K562 (cell line): Measurements from ENCODE around the gene BSPRY. TPM values are rescaled to one million over a fixed set of nuclear protein-coding genes. Genes with fewer than 3 reads are reported as not detected.

Experiments used
- CHD2 ChIP-seq: IDR thresholded peaks from 2 replicates; pipeline ENCODE4 v1.6.1; 2011; ENCODE audit warnings: low read depth, low read length
- COPS2 ChIP-seq: fragments of 450-650 bp; conservative IDR thresholded peaks from 2 replicates; pipeline ENCODE4 v1.6.1; 2016; ENCODE audit warnings: mild to moderate bottlenecking, moderate library complexity
- FOXJ2 ChIP-seq: fragments of 200-800 bp; sonication (Bioruptor generic); IDR thresholded peaks from 2 replicates; pipeline ENCODE4 v1.6.1; 2016; ENCODE audit warnings: missing genetic modification characterization, missing compliant biosample characterization
- FOXO4 ChIP-seq: fragments of 450-650 bp; formaldehyde crosslinking; IDR thresholded peaks from 2 replicates; pipeline ENCODE4 v1.4.0; 2020; ENCODE audit warnings: mild to moderate bottlenecking, moderate library complexity
- FUS ChIP-seq: fragments of 200-400 bp; formaldehyde crosslinking; optimal IDR thresholded peaks from 2 replicates; pipeline ENCODE3; 2017; ENCODE audit warnings: low read depth, low read length
- HMGN3 ChIP-seq: IDR thresholded peaks from 2 replicates; pipeline ENCODE4 v1.6.1; 2011; ENCODE audit warnings: borderline replicate concordance, low read depth, mild to moderate bottlenecking, mixed read lengths, low read length; ENCODE audit not compliant: insufficient read length; ENCODE audit errors: extremely low read depth
- NCOA1 ChIP-seq: fragments of 450-650 bp; IDR thresholded peaks from 2 replicates; pipeline ENCODE4 v1.6.1; 2016; ENCODE audit warnings: low read depth
- NCOA6 ChIP-seq: fragments of 450-650 bp; IDR thresholded peaks from 2 replicates; pipeline ENCODE4 v1.6.1; 2017; ENCODE audit warnings: mild to moderate bottlenecking
- NFXL1 ChIP-seq: fragments of 450-650 bp; formaldehyde crosslinking; IDR thresholded peaks from 2 replicates; pipeline ENCODE4 v1.4.0; 2021; ENCODE audit warnings: mild to moderate bottlenecking
- NFYB ChIP-seq: IDR thresholded peaks from 2 replicates; pipeline ENCODE4 v1.6.1; 2011; ENCODE audit warnings: mild to moderate bottlenecking, moderate library complexity; ENCODE audit not compliant: insufficient read length; ENCODE audit errors: extremely low read depth
- PPARD ChIP-seq: fragments of 250-450 bp; sonication (Bioruptor Pico); IDR thresholded peaks from 2 replicates; pipeline ENCODE4 v1.8.0; 2022; ENCODE audit warnings: inconsistent platforms, mild to moderate bottlenecking, moderate library complexity
- PTTG1 ChIP-seq: fragments of 450-650 bp; IDR thresholded peaks from 2 replicates; pipeline ENCODE4 v1.6.1; 2016; ENCODE audit warnings: low read depth, mild to moderate bottlenecking, missing genetic modification characterization, missing compliant biosample characterization
- SMARCB1 ChIP-seq: IDR thresholded peaks from 2 replicates; pipeline ENCODE4 v1.6.1; 2011; ENCODE audit warnings: improper control_type of control experiment, low read depth; ENCODE audit not compliant: insufficient read length
- SMARCE1 ChIP-seq: fragments of 450-650 bp; IDR thresholded peaks from 2 replicates; pipeline ENCODE4 v1.7.1; 2016; ENCODE audit warnings: mild to moderate bottlenecking
- SMC3 ChIP-seq: conservative IDR thresholded peaks from 2 replicates; pipeline ENCODE4 v1.6.1; 2011; ENCODE audit warnings: low read depth, low read length, improper control_type of control experiment; ENCODE audit not compliant: insufficient read depth
- SREBF2 ChIP-seq: sonication (generic); formaldehyde crosslinking; IDR thresholded peaks from 2 replicates; pipeline ENCODE4 v1.4.0; 2020; ENCODE audit warnings: mild to moderate bottlenecking, missing genetic modification reagents
- ZBTB7A ChIP-seq: IDR thresholded peaks from 2 replicates; pipeline ENCODE4 v1.6.1; 2011; ENCODE audit warnings: low read depth, mild to moderate bottlenecking, low read length, moderate library complexity, borderline replicate concordance; ENCODE audit not compliant: control insufficient read depth
- ZFX ChIP-seq: sonication (generic); formaldehyde crosslinking; IDR thresholded peaks from 2 replicates; pipeline ENCODE4 v1.8.0; 2022; ENCODE audit warnings: mild to moderate bottlenecking, missing genetic modification reagents, moderate library complexity
- ZKSCAN8 ChIP-seq: fragments of 200-800 bp; sonication (Bioruptor generic); IDR thresholded peaks from 2 replicates; pipeline ENCODE4 v1.6.1; 2016; ENCODE audit warnings: missing genetic modification characterization, missing compliant biosample characterization
- ZNF174 ChIP-seq: fragments of 250-450 bp; sonication (Bioruptor Pico); IDR thresholded peaks from 2 replicates; pipeline ENCODE4 v1.4.0; 2020; ENCODE audit warnings: mild to moderate bottlenecking
- ZNF175 ChIP-seq: fragments of 200-800 bp; sonication (Bioruptor generic); IDR thresholded peaks from 2 replicates; pipeline ENCODE4 v1.6.1; 2016; ENCODE audit warnings: low read depth, mild to moderate bottlenecking, missing genetic modification characterization, missing compliant biosample characterization
- ZNF444 ChIP-seq: fragments of 250-450 bp; sonication (Bioruptor Pico); IDR thresholded peaks from 2 replicates; pipeline ENCODE4 v1.4.0; 2020; ENCODE audit warnings: mild to moderate bottlenecking, moderate library complexity
- ZNF583 ChIP-seq: fragments of 250-450 bp; sonication (Bioruptor Pico); IDR thresholded peaks from 2 replicates; pipeline ENCODE4 v1.4.0; 2020
- polyA plus RNA-seq, 8 experiments: library from polyadenylated mRNA; depleted of rRNA in 4 of 8; stranded (reverse) in 5 of 8; unstranded in 3 of 8; fragments of >200 nt; fragmentation: Nextera tagmentation in 2 of 8; fragmentation: Illumina TruSeq in 1 of 8; extraction: Ambion mirVana in 2 of 8; extraction: Trizol in 1 of 8; gene quantifications; 2 replicates each; pipeline versions ENCODE4 v1.2.1 to v1.2.3, GENCODE V29; 2011 to 2014; ENCODE audit warnings: inconsistent platforms in 1 of 8, missing spikeins in 1 of 8
- total RNA-seq, 7 experiments: library from RNA; depleted of rRNA in 6 of 7; stranded (reverse); fragments of >200 nt in 6 of 7; fragmentation: Illumina TruSeq in 2 of 7; extraction: Trizol in 2 of 7; gene quantifications; 2 replicates each; pipeline versions ENCODE4 v1.2.1 to v1.2.3, GENCODE V29; 2011 to 2021; ENCODE audit warnings: low replicate concordance in 1 of 7
- TF ChIP-seq, protein P1 (sequence below): fragments of 250-450 bp; sonication (Bioruptor Pico); IDR thresholded peaks from 2 replicates; pipeline ENCODE4 v1.4.0; 2020
- TF ChIP-seq, protein P2 (sequence below): fragments of 450-650 bp; IDR thresholded peaks from 2 replicates; pipeline ENCODE4 v1.6.1; 2016; ENCODE audit warnings: borderline replicate concordance

BSPRY gene
- total and polyA plus RNA-seq, 9 of the 15 experiments (the other 6 are each of a cell fraction or from before 2014, with no cell fraction given) = 0.07 to 0.67 (median 0.18) TPM

DNA sequence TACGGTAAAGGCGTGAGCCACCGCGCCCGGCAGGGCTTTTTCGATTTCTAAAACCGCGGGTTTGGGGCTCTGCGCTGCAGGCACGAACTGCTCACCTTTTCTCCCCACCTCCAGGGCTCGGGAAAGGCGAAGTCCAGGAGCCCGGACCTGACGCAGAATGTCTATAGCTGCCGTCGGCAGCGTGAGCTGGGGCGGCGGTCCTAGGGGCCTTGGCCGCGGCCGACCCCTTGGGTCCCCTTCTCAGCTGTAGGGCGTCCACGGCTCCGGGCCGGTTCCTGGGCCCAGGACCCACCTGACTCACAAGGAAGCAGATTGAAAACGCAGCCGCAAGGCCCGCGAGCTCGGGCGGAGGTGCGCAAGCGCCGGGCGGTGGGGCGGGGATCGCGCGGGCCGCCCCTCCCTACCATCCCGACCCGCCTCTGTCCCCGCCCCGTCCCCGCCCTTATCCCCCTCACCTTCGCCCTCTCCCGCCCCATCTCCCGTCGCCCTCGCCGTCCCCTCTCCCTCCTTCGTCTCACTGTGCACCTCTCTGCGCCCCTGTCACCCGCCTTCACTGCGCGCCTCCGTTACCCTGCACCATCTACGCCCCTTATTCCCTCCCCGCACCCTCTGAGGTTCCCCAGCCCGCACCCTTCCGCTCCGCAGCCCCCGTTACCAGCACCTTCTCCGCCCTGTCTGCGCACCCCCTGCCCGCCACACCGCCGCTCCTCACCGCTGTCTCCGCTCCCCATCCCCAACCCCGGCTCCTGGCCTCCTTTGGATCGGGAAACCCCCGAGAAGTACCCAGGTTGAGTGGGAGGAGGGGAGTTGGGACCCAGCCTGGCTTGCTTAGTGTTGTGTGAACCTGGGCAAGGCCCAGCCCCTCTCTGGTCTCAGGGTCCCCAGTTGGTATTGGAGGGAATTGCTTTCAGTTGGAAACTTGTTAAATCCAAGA is 27.6 kb downstream of the BSPRY start, which contains the start of gene HDHD3 (continued):
- TF ChIP-seq HMGN3 (no peak), ZNF583 (CRISPR knock-in tag) (no peak), ZNF444 (no peak), NCOA6 (no peak), SREBF2 (CRISPR knock-in tag) (no peak), FUS (no peak), NCOA1 (no peak), NFYB (no peak), ZFX (CRISPR knock-in tag) (peak; percentile 84), SMC3 (no peak), FOXJ2 (tag) (no peak), SMARCE1 (0 out of 2 replicates have a peak, but pooled peaks have one; percentile 30), PPARD (CRISPR knock-in tag) (no peak), NFXL1 (no peak), COPS2 (no peak), SMARCB1 (no peak), ZBTB7A (peak; percentile 38; the same call in 1 of the 2 replicates), FOXO4 (CRISPR knock-in tag) (no peak), ZNF175 (CRISPR knock-in tag) (no peak), ZNF174 (CRISPR knock-in tag) (no peak), ZKSCAN8 (CRISPR knock-in tag) (no peak), PTTG1 (tag) (no peak), CHD2 (no peak)
- TF ChIP-seq, protein P1, sequence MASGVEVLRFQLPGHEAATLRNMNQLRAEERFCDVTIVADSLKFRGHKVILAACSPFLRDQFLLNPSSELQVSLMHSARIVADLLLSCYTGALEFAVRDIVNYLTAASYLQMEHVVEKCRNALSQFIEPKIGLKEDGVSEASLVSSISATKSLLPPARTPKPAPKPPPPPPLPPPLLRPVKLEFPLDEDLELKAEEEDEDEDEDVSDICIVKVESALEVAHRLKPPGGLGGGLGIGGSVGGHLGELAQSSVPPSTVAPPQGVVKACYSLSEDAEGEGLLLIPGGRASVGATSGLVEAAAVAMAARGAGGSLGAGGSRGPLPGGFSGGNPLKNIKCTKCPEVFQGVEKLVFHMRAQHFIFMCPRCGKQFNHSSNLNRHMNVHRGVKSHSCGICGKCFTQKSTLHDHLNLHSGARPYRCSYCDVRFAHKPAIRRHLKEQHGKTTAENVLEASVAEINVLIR = no peak
- TF ChIP-seq, protein P2, sequence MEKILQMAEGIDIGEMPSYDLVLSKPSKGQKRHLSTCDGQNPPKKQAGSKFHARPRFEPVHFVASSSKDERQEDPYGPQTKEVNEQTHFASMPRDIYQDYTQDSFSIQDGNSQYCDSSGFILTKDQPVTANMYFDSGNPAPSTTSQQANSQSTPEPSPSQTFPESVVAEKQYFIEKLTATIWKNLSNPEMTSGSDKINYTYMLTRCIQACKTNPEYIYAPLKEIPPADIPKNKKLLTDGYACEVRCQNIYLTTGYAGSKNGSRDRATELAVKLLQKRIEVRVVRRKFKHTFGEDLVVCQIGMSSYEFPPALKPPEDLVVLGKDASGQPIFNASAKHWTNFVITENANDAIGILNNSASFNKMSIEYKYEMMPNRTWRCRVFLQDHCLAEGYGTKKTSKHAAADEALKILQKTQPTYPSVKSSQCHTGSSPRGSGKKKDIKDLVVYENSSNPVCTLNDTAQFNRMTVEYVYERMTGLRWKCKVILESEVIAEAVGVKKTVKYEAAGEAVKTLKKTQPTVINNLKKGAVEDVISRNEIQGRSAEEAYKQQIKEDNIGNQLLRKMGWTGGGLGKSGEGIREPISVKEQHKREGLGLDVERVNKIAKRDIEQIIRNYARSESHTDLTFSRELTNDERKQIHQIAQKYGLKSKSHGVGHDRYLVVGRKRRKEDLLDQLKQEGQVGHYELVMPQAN = no peak
